Activated CD8-positive, alpha-beta memory T cell treated with anti-CD3 and anti-CD28 coated beads for 1 hour (primary cell): ENCODE data around the gene PAX2.

Experiments used
- DNase-seq, 2 donors: peaks; one replicate each; pipeline ENCODE4 v3.0.0-alpha.2; 2020; ENCODE audit warnings: low read depth in 1 of 2; ENCODE audit errors: extremely low read depth in 1 of 2

PAX2 gene

DNA sequence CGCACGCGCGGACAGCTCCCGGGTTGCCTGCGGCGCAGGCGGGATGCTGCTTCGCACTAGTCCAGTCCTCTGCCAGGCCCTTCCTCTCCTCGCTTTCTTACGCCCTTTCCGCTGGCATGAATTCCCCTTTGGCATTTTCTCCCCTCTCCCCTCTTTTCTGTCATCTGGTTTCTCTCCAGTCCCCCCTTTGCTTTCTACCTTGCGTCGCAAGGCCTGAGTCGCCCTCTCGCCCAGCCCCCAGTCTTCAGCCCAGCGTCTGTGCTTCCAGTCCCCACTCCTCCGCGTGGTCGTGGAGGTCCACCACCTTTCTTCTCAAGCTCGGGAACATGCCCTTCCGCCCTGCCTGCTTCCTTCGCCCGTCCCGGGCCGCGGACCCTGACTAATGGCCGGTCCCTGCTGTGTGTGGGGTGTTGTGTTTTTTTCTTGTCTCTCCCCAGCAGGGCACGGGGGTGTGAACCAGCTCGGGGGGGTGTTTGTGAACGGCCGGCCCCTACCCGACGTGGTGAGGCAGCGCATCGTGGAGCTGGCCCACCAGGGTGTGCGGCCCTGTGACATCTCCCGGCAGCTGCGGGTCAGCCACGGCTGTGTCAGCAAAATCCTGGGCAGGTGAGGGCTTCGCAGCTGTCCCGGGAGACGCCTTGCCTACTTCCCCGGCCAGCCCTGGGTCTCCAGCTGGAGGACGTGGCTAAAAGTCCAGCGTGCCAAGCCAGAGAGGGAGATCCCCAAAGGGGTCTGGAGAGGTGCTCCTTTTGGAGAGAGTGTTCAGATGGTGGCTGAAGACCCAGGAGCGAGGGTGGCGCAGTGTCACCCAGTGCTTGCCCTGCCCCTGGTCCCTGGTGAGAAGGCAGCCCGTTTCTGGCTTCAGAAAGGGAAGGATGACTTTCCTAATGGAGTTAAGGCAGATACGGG is 4.2 kb downstream of the PAX2 start:
- no peak for DNase-seq

DNA sequence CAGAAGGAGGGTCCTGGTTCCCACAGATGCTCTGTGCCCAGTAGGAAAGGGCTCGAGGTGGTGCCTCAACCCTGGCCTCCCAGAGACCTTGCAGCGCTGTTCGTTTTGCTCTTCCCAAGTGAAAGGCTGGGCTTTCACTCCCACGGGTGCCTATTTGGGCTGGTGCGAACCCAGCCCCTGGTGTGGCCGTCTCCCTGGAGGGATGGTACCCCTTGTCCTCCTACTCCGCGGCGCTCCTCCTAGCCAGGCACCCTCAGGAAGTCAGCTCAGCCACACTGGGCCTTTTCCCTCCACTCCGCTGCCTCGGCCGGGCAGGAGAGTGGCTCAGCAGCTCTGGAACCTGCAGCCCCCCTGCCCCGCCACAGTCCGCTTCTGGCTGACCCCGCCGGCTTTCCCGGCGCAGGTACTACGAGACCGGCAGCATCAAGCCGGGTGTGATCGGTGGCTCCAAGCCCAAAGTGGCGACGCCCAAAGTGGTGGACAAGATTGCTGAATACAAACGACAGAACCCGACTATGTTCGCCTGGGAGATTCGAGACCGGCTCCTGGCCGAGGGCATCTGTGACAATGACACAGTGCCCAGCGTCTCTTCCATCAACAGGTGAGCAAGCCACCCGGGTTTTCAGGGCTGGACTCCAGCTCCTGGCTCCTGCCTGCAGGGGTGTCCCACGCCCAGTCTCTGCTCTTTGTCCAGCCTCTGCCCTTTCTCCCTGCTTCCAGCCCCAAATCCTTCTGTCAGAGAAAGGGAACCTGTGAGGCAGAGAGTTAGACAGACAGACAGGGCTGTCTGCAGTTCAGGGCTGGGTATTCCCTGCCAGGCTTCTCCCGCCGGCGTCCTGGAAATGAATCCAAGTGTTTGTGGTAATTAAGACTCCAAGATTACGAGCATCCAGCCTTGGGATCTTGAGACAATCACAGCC is 5.2 kb downstream of the PAX2 start:
- DNase-seq: no peak

GRCh38 chr10:100751211-100751933 is 6.0 kb downstream of the PAX2 start:
- no peak for DNase-seq

DNA sequence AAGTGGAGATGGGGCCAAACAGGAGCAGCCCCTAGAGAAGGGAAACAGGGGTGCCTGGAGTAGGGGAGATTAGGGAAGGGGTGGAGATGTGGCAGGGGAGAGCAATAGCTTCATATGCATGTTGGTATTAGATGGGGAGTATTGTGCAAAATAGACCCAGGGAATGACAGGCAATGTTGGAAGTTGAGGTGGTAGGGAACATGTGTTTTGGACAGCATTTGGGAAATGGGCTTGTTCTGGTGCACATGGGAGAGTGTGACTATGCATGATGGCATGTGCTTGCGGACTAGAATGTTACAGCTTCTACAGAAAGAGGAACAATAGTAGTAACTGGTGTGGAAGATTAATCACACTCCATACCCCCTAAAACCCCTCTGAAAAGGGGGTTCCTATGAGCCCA is 10.4 kb downstream of the PAX2 start:
- DNase-seq: no peak

DNA sequence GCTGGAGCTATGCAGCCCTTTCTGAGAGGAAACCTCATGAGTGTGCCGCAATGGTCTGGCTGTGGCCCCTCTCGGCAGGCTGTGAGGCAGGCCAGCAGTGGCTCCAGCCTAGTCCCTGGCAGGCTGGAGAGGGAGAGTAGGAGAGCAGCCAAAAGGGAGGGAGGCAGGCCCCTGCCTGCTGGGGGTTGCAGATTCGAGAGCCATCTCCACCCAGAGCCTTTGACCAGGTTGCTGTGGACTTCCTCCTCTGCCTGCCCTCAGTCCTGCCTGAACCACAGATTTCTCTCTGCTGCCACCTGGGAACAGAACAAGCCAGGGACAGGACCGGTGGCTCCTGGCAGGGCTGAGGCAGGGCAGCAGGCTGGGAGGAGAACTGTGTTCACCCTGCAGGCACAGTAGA is 13.9 kb downstream of the PAX2 start:
- DNase-seq: no peak

GRCh38 chr10:100760726-100761125 is 15.3 kb downstream of the PAX2 start:
- DNase-seq: no peak

- no peak for DNase-seq
Measured at GRCh38 chr10:100761191-100761590, 15.8 kb downstream of the PAX2 start.

DNA sequence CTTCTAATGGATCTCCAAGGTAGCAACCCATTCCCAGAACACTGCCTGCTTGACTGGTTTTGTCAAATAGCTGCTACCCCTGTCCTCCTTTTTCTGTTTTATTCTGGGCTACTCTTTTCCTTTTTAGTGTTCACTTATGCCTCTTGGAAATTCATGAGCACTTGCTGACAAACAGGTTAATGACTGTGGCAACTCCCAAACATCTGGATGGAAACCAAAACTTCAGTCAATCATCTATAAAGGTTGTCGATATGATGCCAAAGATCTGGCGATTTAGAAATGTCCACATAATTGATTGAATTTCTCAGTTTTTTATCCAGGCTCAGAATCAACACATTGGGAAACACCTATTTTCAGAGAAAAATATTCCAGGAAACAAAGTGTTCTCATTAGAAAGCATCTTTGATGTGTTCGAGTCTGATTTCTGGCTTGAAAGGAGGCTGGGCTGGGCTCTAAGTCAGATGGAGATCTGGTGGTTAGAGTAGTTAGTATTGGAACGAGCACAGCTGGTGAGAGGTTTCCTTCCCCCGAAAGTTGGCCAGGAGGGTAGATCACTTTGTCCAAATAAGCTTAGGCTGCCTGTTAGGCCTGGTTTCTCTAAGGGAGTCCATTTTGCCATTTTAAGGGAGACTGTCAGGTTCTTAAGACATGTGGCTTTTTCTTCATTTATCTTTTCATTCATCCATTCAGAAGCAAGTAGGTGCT is 17.8 kb downstream of the PAX2 start:
- no peak for DNase-seq

DNA sequence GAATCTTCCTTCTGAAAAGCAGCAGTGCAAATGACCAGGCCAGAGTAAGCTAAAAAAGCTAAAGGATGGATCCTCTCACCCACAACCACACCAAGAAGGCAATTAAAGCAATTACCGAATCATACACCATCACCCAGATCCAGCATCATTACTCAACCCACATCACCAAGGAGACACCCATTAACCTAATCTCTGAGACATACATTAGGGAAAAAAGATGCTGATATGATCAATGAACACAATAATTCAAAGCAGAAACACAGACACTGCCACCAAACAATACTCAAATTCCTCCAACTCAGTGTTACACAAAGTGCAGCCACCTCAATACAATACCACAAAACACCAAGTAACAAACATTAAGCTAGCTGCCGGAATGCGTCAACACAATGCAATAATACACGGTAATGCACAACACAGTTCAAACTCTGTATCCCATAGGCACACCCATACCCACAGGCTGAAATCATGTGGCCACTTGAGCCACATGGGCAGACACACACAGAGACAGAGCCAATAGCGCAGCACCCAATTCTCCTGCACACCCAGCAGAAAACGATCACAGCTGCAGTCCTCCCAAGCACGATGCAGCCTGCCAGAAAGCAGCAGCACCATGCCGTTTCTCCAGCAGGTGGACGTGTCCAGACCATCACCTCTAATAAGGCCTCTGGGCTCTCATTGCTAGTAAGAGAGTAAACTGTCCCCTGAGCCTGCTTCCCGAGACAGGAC is 21.5 kb downstream of the PAX2 start:
- DNase-seq: no peak

DNA sequence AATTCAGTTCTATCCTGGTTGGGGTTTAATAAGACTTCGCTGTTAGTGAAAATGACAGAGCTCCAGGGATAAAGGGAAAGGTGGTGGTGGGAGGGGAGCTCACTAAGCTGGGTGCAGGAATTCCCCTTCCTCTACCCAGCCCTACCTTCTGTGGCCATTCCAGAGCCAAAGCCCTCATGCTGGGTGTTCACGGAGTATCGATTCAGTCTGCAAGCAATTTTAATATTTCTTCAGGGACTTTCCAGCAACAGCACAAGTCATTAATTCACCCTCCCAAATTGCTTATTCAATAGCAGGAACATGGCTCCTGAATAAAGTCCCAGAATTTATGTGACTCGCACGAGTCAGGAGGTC is 22.0 kb downstream of the PAX2 start:
- DNase-seq: no peak

GRCh38 chr10:100769481-100769880 is 24.1 kb downstream of the PAX2 start:
- no peak for DNase-seq

DNA sequence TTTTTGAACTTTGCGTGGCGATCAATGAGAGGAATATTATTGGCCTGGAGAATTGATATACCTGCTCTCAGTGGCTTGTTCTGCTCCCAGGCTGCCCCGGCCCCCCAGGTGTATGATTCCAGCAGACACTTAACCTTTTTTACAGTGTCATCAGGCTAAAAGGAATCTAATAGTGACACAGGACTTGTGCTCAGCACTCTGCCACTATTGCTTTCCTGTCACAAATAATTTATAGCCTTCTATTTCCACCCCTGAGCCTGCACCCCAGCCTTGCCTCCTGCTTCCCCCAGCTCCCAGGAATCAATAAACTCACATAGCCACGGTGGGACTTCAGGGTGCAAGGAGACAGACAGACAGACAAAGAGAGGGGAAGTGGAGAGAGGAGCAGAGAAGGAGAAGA is 28.3 kb downstream of the PAX2 start:
- DNase-seq: no peak

DNA sequence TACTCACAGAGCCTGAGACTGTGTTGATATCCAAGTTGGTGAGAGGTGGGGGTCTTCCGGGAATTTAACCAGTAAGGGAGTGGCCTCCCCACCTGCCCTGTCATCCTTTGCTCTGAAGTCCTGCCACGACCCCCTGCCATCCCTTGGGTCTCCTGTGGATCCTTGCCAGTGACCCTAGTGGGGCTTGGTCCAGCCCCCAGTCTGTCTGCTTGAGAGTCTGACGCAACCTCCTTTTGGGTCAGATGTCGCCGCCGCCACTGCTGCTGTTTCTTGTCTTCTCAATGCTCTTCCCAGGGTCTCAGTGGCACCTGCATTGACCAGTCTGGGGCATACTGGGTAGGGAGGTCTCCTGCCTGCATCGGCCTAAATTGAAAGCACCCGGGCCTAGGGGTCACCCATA is 28.8 kb downstream of the PAX2 start:
- no peak for DNase-seq

- no peak for DNase-seq
Measured at GRCh38 chr10:100774876-100775275, 29.5 kb downstream of the PAX2 start.

GRCh38 chr10:100775386-100775785 is 30.0 kb downstream of the PAX2 start:
- DNase-seq: no peak

DNA sequence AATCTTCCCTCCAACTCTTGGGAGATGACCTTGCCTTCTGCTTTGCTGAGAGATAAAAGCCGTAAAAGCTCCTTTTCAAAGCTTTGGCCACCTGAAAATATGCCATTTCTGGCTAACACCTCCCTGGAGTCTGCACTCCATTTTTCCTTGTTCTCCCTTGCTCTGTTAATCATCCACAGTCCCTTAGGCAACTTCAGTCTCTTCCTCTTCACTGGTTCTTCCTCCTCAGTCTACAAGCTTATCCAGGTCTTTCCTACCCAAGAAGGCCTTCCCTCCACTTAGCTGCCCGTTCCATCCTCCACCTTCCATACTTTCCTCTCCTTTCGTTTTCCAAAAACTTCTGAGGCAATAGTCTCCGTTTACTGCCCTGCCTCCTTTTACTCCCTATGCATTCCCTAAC is 30.5 kb downstream of the PAX2 start:
- no peak for DNase-seq

- no peak for DNase-seq
Measured at GRCh38 chr10:100776671-100777070, 31.3 kb downstream of the PAX2 start.

- DNase-seq: no peak
Measured at GRCh38 chr10:100779329-100779728, 33.9 kb downstream of the PAX2 start.

DNA sequence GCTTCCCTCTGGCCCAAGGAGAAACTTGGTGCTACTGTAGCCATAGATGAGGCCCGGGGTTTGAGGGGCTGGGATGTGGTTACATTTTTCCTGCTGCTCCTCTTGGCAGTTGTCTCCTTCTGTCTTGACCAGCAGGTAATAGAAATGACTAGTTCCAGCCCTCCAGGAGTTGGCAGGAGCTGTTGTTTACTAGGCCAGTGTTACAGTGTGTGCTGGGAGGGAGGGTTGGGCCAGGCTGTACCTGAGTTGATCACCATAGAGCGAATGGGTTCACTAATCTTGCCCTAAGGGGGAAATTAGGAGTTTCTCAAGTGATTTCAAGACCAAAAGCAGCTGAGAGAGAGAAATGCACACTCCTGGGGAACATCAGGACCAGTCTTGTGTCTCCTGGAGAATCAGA is 34.9 kb downstream of the PAX2 start:
- DNase-seq: no peak

DNA sequence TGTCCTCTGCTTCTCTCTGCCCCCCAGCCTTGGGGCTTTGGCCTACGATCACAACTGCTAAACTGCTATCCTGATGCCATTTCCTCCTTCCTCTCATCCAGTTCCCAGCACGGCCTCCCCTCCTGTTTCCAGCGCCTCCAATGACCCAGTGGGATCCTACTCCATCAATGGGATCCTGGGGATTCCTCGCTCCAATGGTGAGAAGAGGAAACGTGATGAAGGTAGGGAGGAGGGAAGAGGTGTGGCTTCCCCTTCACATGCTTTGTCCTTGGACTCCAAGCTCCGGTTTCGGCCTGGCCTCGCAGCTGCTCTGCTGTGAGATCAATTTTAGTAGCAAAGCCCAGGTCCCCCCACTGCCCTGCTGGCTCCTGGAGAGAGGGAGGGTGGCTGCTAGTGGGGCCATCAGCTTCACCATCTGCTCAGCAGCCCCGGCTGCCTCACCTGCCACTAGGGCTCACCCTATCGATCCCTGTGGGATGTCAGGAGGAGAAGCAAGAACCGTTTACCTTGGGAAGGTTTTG is 35.8 kb downstream of the PAX2 start:
- no peak for DNase-seq
